Measurements from ENCODE around the gene HLA-DOB. TPM values are rescaled to one million over a fixed set of nuclear protein-coding genes. Genes with fewer than 3 reads are reported as not detected.

Gene HLA-DOB
- total RNA-seq, 1 donor from 2014 or later = 0.25 TPM

GRCh38 chr6:32763421-32763820 lies 53.4 kb downstream of the HLA-DOB start, which contains the start of gene HLA-DQB2:
TSS of gene HLA-DQB2 (minus strand) at chr6:32763532. CDS start at chr6:32763470, 62 bp downstream.
- Mint-ChIP-seq H3K27me3 (ENCODE audit: low read depth) (peaks cover 47% of the 10 kb centered on the region), H3K4me1 (ENCODE audit: low read depth) (no peaks in the 10 kb centered on the region), H3K36me3 (ENCODE audit: low read depth) (no peaks in the 10 kb centered on the region), H3K9me3 (ENCODE audit: low read depth) (no peaks in the 10 kb centered on the region), H3K4me3 (ENCODE audit: unreplicated experiment) (no peak within 1 kb of the TSS), H3K27ac (ENCODE audit: unreplicated experiment) (no peak within 1 kb of the TSS)
- DNase-seq (ENCODE audit: low spot score) = no peak
- TF ChIP-seq CTCF (IDR thresholded peaks at IDR 0.05) = no peak

Other genes with a start within 250 kb of the HLA-DOB start
- gene HLA-DRB1, start 227.2 kb downstream of the HLA-DOB start, total RNA-seq = not detected in 3 replicates
- gene HLA-DQA1, start 179.6 kb downstream of the HLA-DOB start, total RNA-seq = not detected in 3 replicates
- not detected in 3 replicates for gene HLA-DQB1, start 150.3 kb downstream of the HLA-DOB start, total RNA-seq
- not detected in 3 replicates for gene HLA-DQA2, start 75.6 kb downstream of the HLA-DOB start, total RNA-seq
- not detected in 3 replicates for gene HLA-DQB2, start 53.5 kb downstream of the HLA-DOB start, total RNA-seq
- 16.3 to 28.0 TPM (median 20.3 TPM) in 3 replicates for gene TAP2, start 21.7 kb upstream of the HLA-DOB start, total RNA-seq
- 14.6 to 17.4 TPM (median 16.2 TPM) in 3 replicates for gene PSMB8, start 27.0 kb upstream of the HLA-DOB start, total RNA-seq
- 14.5 to 29.7 TPM (median 26.7 TPM) in 3 replicates for gene TAP1, start 36.7 kb upstream of the HLA-DOB start, total RNA-seq
- gene PSMB9, start 37.2 kb upstream of the HLA-DOB start, total RNA-seq = 0.90 to 1.2 TPM (median 1.2 TPM) in 3 replicates
- gene HLA-DMB, start 124.0 kb upstream of the HLA-DOB start, total RNA-seq = not detected in 3 replicates
- gene HLA-DMA, start 136.1 kb upstream of the HLA-DOB start, total RNA-seq = 3.6 to 5.5 TPM (median 5.4 TPM) in 3 replicates
- 149 to 165 TPM (median 150 TPM) in 3 replicates for gene BRD2, start 151.6 kb upstream of the HLA-DOB start, total RNA-seq
- not detected in 3 replicates for gene HLA-DOA, start 192.6 kb upstream of the HLA-DOB start, total RNA-seq

Measured in chondrocyte (in vitro differentiated cells).